NCI-H1105 (cell line): ENCODE results near the gene LARP7.
"Not testable (repeated sequence)": the region's sequence is repeated elsewhere in the genome, so short reads cannot be mapped to it uniquely, and the experiment has no call there.

ENCODE experiments used
- DNase-seq: peaks from one replicate; lab custom pipeline; 2025; lab: John Stamatoyannopoulos, UW

LARP7 gene

DNA sequence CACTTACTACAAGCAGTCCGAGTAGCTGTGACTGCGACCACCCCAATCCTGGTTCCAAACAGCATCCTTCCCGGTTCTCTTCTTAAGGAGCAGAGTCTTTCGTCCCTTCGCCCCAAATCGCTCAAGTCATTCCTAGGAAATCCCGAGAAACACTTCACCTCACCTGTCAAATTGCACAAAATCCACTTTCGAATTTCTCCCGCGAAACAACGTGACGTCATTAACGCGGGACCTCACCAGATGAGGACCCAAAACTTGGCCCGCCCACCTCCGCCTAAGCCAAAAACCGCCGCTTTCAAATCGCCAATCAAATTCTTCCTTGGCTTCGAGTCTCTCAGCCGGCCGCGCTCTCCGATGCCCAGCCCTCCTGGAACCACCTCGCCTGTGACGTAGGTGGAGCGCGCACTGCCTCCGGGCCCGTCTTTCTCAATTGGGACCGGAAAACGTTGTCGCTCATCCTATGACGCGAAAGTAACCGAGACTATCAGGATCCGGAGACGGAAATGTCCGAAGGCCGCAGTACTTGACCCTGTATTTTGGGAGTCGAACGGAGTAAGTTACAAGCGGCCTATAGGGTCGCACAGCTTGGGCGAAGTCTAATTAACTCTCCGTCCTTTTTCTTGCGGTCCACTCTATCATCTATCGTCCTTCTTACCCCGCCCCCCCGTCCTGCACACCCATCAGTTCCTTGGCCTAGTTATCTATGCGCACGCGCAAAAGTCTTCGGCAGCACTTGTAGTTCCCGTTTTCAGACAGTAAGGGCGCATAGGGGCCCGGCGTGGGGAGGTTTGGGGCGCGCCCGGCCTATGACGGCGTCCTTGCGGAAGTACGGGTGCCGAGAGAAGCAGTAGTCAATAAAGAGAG, at the start of gene LARP7, which contains the start of gene ZGRF1:
Gene LARP7, plus strand, starts transcription at position 456 of the 864 bp plus-strand sequence. CDS start 7,527 bp downstream, outside the sequence.
Gene ZGRF1, minus strand, starts transcription at position 222 of the 864 bp plus-strand sequence. CDS start 3,733 bp downstream, outside the sequence.
- DNase-seq, result peak; percentile 94

- DNase-seq, result no peak
Measured at GRCh38 chr4:112589206-112589605, 47.7 kb upstream of the LARP7 start.

DNA sequence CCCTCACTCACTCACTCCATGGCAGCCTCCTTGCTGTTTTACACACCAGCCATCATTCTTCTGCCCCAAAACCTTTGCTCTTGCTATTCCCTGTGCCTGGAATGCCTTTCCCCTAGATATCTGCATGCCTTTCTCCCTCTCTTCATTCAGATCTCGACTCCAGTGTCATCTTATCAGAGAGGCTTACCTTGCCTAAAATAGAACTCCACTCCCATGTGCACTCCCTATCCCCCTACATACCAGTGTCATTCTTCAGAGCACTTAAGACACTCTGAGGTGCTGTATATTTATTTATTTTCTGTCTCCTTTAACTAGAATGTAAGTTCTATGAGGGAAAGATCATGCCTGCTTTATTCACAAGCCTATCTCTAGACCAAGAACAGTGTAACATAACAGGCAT, 45.4 kb upstream of the LARP7 start:
- no peak for DNase-seq

GRCh38 chr4:112592717-112593116, 44.2 kb upstream of the LARP7 start:
- no peak for DNase-seq

DNA sequence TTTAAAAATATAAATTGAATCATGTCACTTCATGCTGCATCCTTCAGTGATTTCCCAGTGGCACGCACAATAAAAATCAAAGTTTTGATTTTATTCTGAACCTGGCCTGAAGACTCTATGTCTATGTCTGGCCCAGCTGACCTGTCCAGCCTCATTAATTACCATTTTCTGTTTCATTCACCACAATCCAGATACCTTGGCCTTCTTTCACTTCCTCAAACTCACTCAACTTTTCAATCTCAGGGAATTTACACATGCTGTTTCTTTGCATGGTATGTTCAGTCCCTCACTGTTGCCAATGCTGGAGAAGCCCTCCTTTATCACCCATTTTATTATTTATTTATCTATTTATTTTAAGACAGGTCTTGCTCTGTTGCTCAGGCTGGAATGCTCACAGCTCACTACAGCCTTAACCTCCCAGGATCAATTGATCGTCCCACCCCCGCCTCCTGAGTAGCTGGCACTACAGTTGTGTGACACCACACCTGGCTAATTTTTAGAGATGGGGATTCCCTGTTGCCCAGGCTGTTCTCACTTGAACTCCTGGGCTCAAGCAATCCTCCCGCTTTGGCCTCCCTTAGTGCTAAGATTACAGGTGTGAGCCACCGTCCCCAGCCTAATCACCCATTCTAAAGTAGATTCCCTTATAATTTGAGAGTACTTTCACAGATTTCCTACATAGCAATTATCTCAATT, 43.4 kb upstream of the LARP7 start:
- DNase-seq, result no peak

DNA sequence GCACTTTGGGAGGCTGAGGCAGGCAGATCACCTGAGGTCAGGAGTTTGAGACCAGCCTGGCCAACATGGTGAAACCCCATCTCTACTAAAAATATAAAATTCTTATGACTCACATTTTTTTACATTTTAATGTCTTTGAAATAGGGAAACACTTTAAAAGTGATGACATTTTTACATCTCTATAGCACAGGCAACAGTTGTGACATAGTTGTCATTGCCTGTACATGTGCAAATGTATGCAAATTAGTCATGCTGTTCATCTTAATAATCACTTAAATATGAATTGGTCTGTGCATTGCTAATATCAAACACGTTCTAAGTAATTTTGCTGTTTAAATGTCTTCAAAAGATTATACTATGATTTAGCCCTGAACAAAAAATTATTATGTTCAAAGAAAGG, 42.0 kb upstream of the LARP7 start:
- no peak for DNase-seq

- DNase-seq, result peak; percentile 11
Measured at GRCh38 chr4:112604589-112604988, 32.4 kb upstream of the LARP7 start.

- DNase-seq, result not testable (repeated sequence)
Measured at GRCh38 chr4:112612814-112613213, 24.1 kb upstream of the LARP7 start.

DNA sequence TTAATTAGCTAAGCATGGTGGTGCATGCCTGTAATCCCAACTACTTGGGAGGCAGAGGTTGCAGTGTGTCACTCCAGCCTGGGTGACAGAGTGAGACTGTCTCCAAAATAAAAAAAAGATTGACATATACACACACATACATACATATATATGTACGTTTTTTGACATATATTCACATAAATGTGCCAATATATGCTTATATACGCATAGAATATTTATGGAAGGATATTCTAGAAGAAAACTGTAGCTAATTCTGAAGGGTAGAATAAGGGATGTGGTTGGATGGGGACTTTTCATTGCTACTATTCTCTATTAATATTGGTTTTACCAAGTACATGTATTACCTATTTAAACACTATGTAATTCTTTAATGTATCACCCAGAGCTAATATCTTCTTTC, 20.0 kb upstream of the LARP7 start:
- DNase-seq, result no peak

- DNase-seq, result no peak
Measured at GRCh38 chr4:112626228-112626627, 10.7 kb upstream of the LARP7 start.

- DNase-seq, result peak; percentile 0
Measured at GRCh38 chr4:112633477-112634235, 3.3 kb upstream of the LARP7 start.

- no peak for DNase-seq
Measured at GRCh38 chr4:112637552-112637866, 566 bp downstream of the LARP7 start.

GRCh38 chr4:112642526-112642925, 5.6 kb downstream of the LARP7 start:
- DNase-seq, result no peak

- not testable (repeated sequence) for DNase-seq
Measured at GRCh38 chr4:112644595-112645535, 7.9 kb downstream of the LARP7 start.

DNA sequence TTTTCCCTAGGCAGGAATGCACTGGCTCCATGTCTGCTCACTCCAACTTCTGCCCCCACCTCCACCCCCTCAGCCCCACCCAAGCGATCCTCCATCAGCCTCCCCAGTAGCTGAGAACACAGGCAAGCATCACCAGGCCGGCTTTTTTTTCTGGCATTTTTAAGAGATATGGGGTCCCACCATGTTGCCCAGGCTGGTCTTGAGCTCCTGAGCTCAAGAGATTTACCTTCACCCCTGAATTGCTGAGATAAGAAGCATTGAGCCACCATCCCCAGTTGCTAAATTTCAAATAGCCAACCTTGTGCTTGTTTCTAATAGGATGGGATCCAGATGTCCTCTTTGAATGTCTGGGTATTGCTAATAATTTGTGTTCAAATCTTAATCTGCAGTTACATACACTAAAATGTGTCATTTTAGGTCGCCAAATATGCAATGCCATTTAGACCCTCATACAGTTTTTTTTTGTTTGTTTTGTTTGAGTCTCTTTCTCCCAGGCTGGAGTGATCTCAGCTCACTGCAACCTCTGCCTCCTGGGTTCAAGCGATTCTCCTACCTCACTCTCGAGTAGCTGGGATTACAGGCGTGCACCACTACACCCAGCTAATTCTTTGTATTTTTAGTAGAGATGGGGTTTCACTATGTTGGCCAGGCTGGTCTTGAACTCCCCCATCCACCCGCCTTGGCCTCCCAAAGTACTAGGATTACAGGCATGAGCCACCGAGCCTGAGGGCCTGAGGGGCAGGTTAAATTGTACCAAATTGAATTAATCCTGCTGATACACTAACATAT, 8.8 kb downstream of the LARP7 start:
- DNase-seq, result no peak

- no peak for DNase-seq
Measured at GRCh38 chr4:112646632-112647537, 9.9 kb downstream of the LARP7 start.

- DNase-seq, result no peak
Measured at GRCh38 chr4:112647785-112648184, 10.8 kb downstream of the LARP7 start.

DNA sequence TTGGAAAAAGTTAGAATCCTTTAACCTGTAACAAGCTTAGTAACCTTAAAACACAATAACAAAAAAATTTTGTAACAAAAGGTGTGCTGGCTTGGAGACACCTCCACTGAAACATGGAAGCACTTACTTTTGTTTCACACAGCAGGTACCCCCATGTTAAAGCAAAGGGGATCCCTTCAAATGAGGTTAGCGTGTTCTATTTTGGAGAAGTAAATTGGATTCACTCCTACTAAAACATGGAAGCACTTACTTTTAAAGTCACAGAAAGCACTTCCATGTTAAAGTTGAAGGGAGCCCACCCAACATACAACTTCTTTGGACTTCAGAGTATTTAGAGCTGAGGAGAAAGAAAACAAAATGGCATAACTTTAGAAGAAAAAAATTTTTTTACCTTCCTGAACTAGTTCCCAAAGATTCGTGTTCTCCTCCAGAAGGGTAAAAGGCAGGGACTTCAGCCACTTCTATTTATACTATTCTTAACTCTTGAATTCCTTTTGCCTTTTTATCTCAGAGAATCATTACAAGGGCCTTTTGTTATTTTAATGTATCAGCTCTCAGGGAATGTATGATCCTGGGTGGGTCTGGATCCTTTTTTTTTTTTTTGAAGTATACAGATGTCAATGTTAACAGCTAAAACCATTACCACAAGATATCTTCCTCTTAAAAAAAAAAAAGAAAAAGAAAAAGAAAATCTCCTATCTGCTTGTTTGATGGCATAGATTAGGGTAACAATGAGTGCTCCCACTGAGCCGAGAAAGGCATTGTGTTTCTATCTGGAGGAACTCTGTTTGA, 11.5 kb downstream of the LARP7 start:
- DNase-seq, result no peak

DNA sequence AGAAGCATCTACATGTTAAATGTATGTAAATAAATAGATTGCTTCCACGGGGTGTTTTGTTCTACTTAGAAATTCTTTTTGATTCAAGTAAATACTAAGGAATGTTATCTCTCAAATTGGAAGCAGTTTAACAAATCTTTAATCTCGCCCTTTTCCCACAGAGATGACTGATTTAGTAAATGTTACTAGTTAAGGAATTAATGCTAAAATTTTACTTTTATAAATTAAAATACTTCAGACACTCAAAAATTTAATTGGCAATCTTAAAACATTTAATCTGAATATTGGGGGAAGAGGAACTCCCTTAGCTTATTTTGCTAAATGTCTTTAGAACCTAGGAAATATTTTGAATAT, 12.1 kb downstream of the LARP7 start:
- no peak for DNase-seq
